Suppressor macrophage treated with lipopolysaccharide for 1 hour (primary cell): Measurements from ENCODE around the gene CALML5.

ENCODE experiments used
- DNase-seq, 3 donors: peaks; one replicate each; pipeline ENCODE4 v3.0.0-alpha.2; 2020 to 2022

The CALML5 gene

GRCh38 chr10:5532618-5533097 is 33.3 kb upstream of the CALML5 start:
- DNase-seq: no peak

- no peak for DNase-seq
These were observed 32.9 kb upstream of the CALML5 start for GRCh38 chr10:5532307-5532605.

- no peak for DNase-seq
These were observed 32.4 kb upstream of the CALML5 start for GRCh38 chr10:5531558-5532306.

GRCh38 chr10:5530846-5531557 is 31.6 kb upstream of the CALML5 start:
- DNase-seq: no peak

- DNase-seq: no peak
These were observed 31.0 kb upstream of the CALML5 start for GRCh38 chr10:5530412-5530806.

- DNase-seq: no peak
These were observed 30.5 kb upstream of the CALML5 start for GRCh38 chr10:5529702-5530411.

- no peak for DNase-seq
These were observed 29.8 kb upstream of the CALML5 start for GRCh38 chr10:5528989-5529701.

GRCh38 chr10:5527332-5528200 is 28.2 kb upstream of the CALML5 start:
- DNase-seq: no peak

- DNase-seq: no peak
These were observed 27.4 kb upstream of the CALML5 start for GRCh38 chr10:5526691-5527331.

GRCh38 chr10:5525561-5526341 is 26.4 kb upstream of the CALML5 start:
- DNase-seq: no peak

GRCh38 chr10:5524641-5525560 is 25.5 kb upstream of the CALML5 start, which contains the start of gene CALML3:
TSS of gene CALML3 (plus strand) at chr10:5524961. CDS start at chr10:5525086, 125 bp downstream.
- DNase-seq: no peak

GRCh38 chr10:5523796-5524574 is 24.6 kb upstream of the CALML5 start:
- DNase-seq: no peak

GRCh38 chr10:5522913-5523560 is 23.7 kb upstream of the CALML5 start:
- DNase-seq: no peak

GRCh38 chr10:5519054-5519453 is 19.7 kb upstream of the CALML5 start:
- no peak for DNase-seq

GRCh38 chr10:5518143-5518542 is 18.8 kb upstream of the CALML5 start:
- no peak for DNase-seq

- DNase-seq: no peak
These were observed 18.2 kb upstream of the CALML5 start for GRCh38 chr10:5517546-5517945.

GRCh38 chr10:5515948-5516761 is 16.8 kb upstream of the CALML5 start:
- DNase-seq: no peak
